HG02759 (cell line): ENCODE data around the gene COPS6.

Experiments
- ATAC-seq: cut with Tn5 transposase; IDR thresholded peaks from one replicate; pipeline ENCODE4 v1.9.1; 2021; ENCODE audit warnings: mild to moderate bottlenecking, moderate library complexity; ENCODE audit not compliant: unreplicated experiment

Gene COPS6

GRCh38 chr7:100079024-100079560, 9.7 kb upstream of the COPS6 start:
- no peak for ATAC-seq

- ATAC-seq = no peak
Observed at GRCh38 chr7:100080907-100081534, 7.7 kb upstream of the COPS6 start.

- ATAC-seq = peak; percentile 86
Observed at GRCh38 chr7:100081535-100082102, 7.2 kb upstream of the COPS6 start, which contains the start of gene ZNF3. ZNF3 (minus strand) TSS chr7:100081723; CDS start chr7:100077357, 4,366 bp downstream.

- ATAC-seq = no peak
Observed at GRCh38 chr7:100082978-100083377, 5.8 kb upstream of the COPS6 start.

GRCh38 chr7:100085515-100085914, 3.3 kb upstream of the COPS6 start:
- no peak for ATAC-seq

- ATAC-seq = no peak
Observed at GRCh38 chr7:100087055-100087750, 1.6 kb upstream of the COPS6 start.

- peak; percentile 29 for ATAC-seq
Observed at GRCh38 chr7:100088095-100088620, 611 bp upstream of the COPS6 start.

GRCh38 chr7:100089458-100090196, 858 bp downstream of the COPS6 start:
- ATAC-seq = no peak

GRCh38 chr7:100090527-100091410, 2.0 kb downstream of the COPS6 start:
- ATAC-seq = no peak

GRCh38 chr7:100091411-100092181, 2.8 kb downstream of the COPS6 start:
- ATAC-seq = no peak

GRCh38 chr7:100093054-100093453, 4.3 kb downstream of the COPS6 start:
- ATAC-seq = no peak

GRCh38 chr7:100093498-100093897, 4.7 kb downstream of the COPS6 start:
- no peak for ATAC-seq

- ATAC-seq = no peak
Observed at GRCh38 chr7:100093925-100094486, 5.2 kb downstream of the COPS6 start.

GRCh38 chr7:100095289-100095688, 6.5 kb downstream of the COPS6 start:
- no peak for ATAC-seq

GRCh38 chr7:100095704-100096103, 6.9 kb downstream of the COPS6 start:
- ATAC-seq = no peak

- ATAC-seq = no peak
Observed at GRCh38 chr7:100098913-100099312, 10.1 kb downstream of the COPS6 start.

- ATAC-seq = no peak
Observed at GRCh38 chr7:100099452-100099851, 10.7 kb downstream of the COPS6 start.

- peak; percentile 72 for ATAC-seq
Observed at GRCh38 chr7:100100420-100101015, 11.7 kb downstream of the COPS6 start.
